ENCODE measurements around the gene SNX1.
"Not testable (repeated sequence)": the region's sequence is repeated elsewhere in the genome, so short reads cannot be mapped to it uniquely, and the experiment has no call there.

Gene SNX1

GRCh38 chr15:64112904-64113303 lies 17.1 kb downstream of the SNX1 start:
- no peak for DNase-seq (ENCODE audit: low read depth)

DNA sequence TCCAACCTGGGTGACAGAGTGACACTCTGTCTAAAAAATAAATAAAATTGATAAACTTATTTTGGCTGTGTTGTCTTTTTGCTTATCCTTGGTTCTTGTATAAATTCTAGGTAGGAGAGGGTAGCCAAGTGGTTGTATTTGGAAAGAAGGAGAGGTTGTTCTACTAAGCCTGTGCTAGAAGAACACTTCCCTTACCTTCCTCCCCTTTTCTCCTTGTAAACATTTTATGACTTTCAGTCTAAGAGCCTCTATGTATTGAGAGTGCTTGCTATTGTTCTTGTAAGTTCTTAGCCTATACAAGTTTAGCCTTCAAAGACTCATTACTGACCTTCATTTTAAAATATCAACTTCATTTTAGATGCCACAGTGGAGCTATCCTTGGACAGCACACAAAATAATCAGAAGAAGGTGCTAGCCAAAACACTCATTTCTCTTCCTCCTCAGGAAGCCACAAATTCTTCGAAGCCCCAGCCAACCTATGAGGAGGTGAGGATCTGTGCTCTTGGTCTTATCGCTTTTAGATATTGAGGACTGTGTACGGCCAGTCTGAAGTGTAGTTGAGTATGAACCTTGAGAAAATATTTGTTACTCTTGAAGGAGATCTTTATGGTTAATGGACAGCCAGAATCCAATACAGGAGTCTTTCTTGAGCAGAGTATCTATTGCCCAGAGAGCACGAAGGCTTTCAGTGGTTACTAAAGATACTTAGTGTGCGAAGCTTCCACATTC lies 22.1 kb downstream of the SNX1 start:
- no peak for DNase-seq (ENCODE audit: low read depth)

DNA sequence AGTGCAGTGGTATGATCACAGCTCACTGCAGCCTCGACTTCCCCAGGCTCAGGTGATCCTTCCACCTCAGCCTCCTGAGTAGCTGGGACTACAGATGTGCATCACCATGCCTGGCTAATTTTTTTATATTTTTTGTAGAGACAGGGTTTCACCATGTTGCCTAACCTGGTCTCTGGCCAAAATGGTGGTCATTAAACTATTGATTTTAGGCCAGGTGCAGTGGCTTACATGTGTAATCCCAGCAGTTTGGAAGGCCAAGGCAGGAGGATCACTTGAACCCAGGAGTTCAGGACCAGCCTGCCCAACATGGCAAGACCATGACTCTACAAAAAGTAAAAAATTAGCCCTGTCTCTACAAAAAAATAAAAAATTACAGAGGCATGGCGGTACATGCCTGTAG lies 24.5 kb downstream of the SNX1 start:
- not testable (repeated sequence) for DNase-seq (ENCODE audit: low read depth)

GRCh38 chr15:64121614-64122013 lies 25.8 kb downstream of the SNX1 start:
- no peak for DNase-seq (ENCODE audit: low read depth)

- no peak for DNase-seq (ENCODE audit: low read depth)
These were observed 26.7 kb downstream of the SNX1 start for GRCh38 chr15:64122444-64122843.

GRCh38 chr15:64122936-64123351 lies 27.2 kb downstream of the SNX1 start:
- no peak for DNase-seq (ENCODE audit: low read depth)

GRCh38 chr15:64125978-64126377 lies 30.2 kb downstream of the SNX1 start:
- DNase-seq (ENCODE audit: low read depth), result no peak

DNA sequence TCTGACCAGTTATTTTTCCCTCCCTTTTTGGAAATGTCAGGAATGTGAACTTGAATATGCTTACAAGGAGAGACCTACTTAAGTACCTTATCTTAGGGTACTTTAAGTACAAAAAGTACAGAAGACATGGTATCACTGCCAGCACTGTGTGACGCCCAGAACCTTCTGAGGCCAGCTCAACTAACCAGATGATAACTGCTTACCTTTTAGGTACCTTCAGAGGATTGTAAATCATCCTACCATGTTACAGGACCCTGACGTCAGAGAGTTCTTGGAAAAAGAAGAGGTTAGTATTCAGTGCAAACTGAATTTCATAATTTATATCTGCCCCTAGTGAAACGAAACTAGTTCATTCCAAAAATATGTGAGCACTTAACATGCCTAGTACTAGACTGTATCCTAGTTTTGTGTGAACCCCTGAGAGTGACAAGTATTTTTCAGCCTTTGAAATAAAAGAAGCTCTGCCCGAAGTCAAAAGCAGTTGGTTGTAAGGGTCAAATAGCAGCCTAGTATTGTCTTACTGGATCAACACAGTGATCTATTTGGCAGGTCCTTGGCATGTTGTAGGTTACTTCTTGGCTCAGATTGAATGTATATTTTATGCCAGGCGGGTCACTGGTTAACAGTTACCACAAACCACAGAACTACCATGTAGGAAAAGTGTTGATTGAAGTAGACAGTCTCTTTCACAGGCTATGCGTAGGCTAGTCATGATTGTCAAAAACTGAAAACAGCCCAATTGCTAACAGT lies 31.9 kb downstream of the SNX1 start:
- DNase-seq (ENCODE audit: low read depth), result no peak

DNA sequence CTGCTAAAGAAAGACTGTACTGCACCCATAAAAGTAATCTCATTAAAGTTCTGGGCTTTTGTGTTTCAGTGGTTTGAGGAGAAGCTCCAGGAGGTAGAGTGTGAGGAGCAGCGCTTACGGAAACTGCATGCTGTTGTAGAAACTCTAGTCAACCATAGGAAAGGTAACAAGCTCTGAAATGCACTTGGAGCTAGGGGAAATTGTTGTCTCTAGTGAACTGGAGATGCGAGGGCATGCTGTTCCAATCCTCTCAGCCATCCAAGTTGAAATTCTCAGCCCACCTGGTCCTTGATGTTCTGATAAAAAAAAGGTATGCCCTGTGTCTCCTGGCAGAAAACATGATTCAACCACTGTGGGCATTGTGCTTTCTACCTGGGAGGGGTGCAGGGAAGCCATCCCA lies 34.4 kb downstream of the SNX1 start:
- DNase-seq (ENCODE audit: low read depth), result no peak

DNA sequence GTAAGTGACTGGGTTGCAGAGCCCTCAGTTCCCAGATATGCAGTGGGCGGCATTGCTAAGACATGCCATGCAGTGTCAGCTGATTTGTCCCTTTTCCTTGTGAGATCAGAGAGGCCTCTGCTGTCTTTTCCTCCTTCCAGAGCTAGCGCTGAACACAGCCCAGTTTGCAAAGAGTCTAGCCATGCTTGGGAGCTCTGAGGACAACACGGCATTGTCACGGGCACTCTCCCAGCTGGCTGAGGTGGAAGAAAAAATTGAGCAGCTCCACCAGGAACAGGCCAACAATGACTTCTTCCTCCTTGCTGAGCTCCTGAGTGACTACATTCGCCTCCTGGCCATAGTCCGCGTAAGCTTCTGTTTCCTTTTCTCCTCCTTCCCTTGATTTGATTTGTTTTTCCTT lies 35.8 kb downstream of the SNX1 start:
- DNase-seq (ENCODE audit: low read depth), result no peak

GRCh38 chr15:64132217-64132616 lies 36.4 kb downstream of the SNX1 start:
- no peak for DNase-seq (ENCODE audit: low read depth)

GRCh38 chr15:64133623-64134344 lies 38.0 kb downstream of the SNX1 start:
- DNase-seq (ENCODE audit: low read depth), result no peak

DNA sequence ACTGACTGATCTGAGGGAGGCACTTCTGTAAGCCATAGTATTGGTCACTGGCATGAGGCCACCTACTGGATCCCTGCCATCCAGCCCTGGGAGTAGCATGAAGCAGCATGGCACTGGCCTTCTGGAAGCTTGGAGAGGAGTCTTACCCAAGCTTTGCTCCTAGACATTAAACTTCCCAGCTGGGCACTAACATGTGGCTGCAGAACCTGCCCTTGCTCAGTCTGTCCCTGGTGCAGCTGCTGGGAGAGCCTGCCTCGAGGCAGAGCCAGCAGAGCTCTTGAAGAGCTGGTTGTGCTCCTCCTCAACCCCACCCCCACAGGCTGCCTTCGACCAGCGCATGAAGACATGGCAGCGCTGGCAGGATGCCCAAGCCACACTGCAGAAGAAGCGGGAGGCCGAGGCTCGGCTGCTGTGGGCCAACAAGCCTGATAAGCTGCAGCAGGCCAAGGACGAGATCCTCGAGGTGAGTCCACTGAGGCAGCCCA lies 38.6 kb downstream of the SNX1 start:
- no peak for DNase-seq (ENCODE audit: low read depth)

DNA sequence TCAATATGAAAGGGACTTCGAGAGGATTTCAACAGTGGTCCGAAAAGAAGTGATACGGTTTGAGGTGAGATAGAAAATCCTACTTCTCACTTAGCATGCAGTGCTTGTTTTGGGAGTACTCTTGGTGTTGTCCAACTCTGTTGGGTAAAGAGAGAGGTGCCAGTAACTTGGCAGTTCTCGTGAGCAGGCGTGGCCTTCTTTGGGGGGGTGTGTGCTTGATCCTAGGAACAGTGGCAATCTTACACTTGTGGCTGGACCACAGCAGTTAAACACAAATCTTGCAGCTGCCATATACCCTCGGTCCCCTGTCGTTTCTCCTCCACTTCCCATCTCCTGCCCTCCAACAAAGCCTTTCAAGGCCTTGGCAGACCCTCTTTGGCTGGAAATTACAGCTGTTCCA lies 40.6 kb downstream of the SNX1 start:
- DNase-seq (ENCODE audit: low read depth), result no peak

DNA sequence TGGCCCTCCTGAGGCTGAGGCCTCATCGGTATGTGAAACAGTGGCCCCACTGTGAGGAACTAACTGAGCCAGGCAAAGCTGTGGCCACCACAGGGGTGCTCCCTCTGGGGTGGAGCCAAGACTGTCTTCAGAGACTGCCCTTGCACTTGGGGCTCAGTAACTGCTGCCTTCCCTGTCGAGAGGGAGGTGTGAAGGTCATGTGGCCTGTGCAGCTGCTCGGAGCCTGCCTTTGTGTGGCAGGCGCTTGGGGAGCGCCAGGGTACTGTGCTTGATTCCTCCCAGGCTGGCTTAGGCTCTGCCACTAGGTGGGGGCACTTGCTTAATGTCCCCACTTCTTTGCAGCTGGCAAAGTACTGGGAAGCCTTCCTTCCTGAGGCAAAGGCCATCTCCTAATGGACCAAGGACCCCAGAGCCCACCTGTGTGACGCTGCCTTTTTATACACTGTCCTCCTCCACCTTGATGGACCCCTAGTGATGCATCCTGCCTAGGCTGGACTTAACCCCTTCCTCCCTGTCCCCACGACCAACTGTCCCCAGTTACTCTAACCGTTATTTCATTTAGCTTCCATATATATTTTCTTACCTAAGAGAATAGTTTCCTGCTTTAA lies 41.5 kb downstream of the SNX1 start:
- no peak for DNase-seq (ENCODE audit: low read depth)

DNA sequence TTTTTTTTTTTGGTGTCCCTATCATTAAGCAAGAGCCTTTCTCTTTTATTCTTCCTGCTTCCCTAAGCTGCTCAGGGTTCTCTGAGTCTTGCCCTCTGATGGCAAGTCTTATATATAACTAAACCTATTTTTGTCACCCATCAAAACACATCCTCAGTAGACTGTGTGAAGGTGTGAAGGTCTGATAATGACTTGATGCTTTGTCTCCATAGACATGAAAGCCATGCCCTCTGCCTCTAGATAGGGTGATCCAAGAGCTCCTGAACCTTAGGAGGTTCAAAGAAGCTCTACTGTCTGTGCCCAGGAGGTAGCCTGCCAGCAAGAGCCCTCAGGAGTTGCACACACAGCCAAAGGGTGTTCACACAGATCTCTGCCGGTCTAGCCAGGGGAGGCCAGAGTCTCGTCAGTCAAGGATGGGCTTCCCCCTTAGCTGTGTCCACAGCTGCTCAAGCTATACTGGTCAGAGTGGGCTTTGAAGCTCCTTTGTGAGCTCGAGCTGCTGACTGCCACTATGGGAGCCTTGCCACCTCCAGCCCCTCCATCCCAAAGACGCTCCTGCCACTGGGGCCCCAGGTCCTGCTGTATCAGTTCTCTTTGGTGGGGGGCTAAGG lies 42.7 kb downstream of the SNX1 start:
- DNase-seq (ENCODE audit: low read depth), result no peak

- no peak for DNase-seq (ENCODE audit: low read depth)
These were observed 46.2 kb downstream of the SNX1 start for GRCh38 chr15:64141798-64142512.

DNA sequence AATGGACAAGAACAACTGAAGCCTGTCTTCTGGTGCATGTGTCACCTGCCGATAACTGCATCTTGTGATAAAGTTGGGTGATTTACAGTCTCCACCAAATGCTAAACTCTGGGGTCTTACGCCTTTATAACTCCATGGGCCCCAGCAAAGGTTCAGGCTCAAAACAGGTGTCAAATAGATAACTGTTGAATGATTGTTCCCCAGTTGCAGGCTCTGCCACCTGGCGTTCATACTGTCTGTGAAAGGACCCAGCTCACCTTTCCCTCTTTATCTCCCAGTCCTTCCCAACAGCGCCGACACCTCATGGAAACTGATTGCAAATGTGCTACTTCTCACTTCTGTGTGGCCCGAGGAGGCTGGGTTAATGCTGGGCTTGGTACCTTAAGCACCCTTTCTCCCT lies 47.5 kb downstream of the SNX1 start:
- DNase-seq (ENCODE audit: low read depth), result no peak

GRCh38 chr15:64144192-64144564 lies 48.4 kb downstream of the SNX1 start:
- DNase-seq (ENCODE audit: low read depth), result no peak

DNA sequence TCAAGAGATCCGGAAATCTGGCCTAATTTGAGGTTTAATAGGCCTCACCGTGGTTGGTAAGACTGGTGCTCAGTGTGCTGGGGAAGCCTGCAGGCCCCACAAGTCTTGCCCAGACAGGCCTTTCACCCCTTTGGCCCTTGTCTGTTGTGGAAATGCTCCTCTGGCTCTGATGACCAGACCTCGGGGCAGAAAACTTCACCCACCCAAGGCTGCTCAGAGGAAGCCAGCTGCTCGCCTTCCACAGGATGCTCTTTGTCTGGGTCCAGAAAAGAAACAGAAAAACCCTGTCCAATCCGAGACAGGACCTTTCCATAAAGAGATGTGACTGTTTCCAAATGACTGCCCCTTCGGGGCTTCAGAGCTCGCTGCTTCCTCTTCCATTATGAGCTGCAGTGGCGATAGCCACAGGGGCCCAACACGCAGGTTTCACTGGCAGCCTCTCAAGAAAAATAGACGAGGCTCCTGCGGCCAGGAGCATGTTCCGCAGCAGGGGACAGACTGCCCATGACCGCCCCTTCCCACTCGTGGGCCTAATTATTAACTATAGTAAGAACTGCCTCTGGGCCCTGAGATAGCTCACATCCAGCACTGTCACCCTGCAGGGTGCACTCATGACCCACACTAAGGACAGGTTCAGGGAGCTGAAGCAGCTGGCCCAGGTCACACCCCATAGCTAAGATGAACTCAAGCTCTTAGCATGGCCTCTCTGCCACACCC lies 48.9 kb downstream of the SNX1 start:
- DNase-seq (ENCODE audit: low read depth), result no peak

DNA sequence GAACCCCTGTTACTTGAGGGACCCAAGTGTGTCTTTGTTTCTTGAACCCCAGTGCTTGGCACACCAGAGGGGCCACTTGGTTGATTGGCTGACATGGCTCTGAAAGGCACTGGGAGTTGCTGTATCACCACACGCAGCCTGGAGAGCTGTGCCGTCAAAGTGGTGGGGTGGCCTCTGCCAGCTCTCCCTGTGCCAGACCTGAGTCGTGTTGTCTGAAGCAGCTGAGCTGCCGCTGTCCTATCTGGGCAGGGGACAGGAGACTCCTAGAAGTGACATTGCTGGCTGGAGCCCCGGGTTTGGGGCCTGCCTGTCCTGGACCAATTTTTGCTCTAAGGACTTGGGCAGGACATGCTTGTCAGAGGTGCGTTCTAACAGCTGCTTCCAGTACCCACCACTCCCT lies 50.3 kb downstream of the SNX1 start:
- no peak for DNase-seq (ENCODE audit: low read depth)
